ENCODE data around the gene REXO1.

Gene REXO1

GRCh38 chr19:1828279-1829238 lies 19.7 kb downstream of the REXO1 start:
- no peak for DNase-seq (ENCODE audit: low spot score)

GRCh38 chr19:1827566-1828278 lies 20.6 kb downstream of the REXO1 start:
- no peak for DNase-seq (ENCODE audit: low spot score)

GRCh38 chr19:1826557-1827521 lies 21.4 kb downstream of the REXO1 start:
- no peak for DNase-seq (ENCODE audit: low spot score)

GRCh38 chr19:1825909-1826556 lies 22.2 kb downstream of the REXO1 start:
- peak; percentile 76 for DNase-seq (ENCODE audit: low spot score)

GRCh38 chr19:1824252-1824622 lies 24.0 kb downstream of the REXO1 start:
- DNase-seq (ENCODE audit: low spot score): no peak

GRCh38 chr19:1823539-1824251 lies 24.6 kb downstream of the REXO1 start:
- no peak for DNase-seq (ENCODE audit: low spot score)

GRCh38 chr19:1823020-1823419 lies 25.3 kb downstream of the REXO1 start:
- no peak for DNase-seq (ENCODE audit: low spot score)

- no peak for DNase-seq (ENCODE audit: low spot score)
These were observed 26.1 kb downstream of the REXO1 start for GRCh38 chr19:1822210-1822609.

- DNase-seq (ENCODE audit: low spot score): no peak
These were observed 28.7 kb downstream of the REXO1 start for GRCh38 chr19:1819341-1820255.

GRCh38 chr19:1818549-1819195 lies 29.6 kb downstream of the REXO1 start:
- no peak for DNase-seq (ENCODE audit: low spot score)

- no peak for DNase-seq (ENCODE audit: low spot score)
These were observed 30.6 kb downstream of the REXO1 start for GRCh38 chr19:1817553-1818179.

- DNase-seq (ENCODE audit: low spot score): no peak
These were observed 31.6 kb downstream of the REXO1 start for GRCh38 chr19:1816530-1817298.

- no peak for DNase-seq (ENCODE audit: low spot score)
These were observed 32.4 kb downstream of the REXO1 start for GRCh38 chr19:1815605-1816529.

- DNase-seq (ENCODE audit: low spot score): no peak
These were observed 33.3 kb downstream of the REXO1 start for GRCh38 chr19:1814833-1815604.

GRCh38 chr19:1814391-1814790 lies 33.9 kb downstream of the REXO1 start:
- DNase-seq (ENCODE audit: low spot score): no peak

Data from Ammon's horn (tissue), 1 donor.